ENCODE results near the gene HCN3. TPM values are rescaled to one million over a fixed set of nuclear protein-coding genes. Genes with fewer than 3 reads are reported as not detected.

HCN3 gene
- total RNA-seq, 1 donor from 2014 or later = 3.3 TPM

DNA sequence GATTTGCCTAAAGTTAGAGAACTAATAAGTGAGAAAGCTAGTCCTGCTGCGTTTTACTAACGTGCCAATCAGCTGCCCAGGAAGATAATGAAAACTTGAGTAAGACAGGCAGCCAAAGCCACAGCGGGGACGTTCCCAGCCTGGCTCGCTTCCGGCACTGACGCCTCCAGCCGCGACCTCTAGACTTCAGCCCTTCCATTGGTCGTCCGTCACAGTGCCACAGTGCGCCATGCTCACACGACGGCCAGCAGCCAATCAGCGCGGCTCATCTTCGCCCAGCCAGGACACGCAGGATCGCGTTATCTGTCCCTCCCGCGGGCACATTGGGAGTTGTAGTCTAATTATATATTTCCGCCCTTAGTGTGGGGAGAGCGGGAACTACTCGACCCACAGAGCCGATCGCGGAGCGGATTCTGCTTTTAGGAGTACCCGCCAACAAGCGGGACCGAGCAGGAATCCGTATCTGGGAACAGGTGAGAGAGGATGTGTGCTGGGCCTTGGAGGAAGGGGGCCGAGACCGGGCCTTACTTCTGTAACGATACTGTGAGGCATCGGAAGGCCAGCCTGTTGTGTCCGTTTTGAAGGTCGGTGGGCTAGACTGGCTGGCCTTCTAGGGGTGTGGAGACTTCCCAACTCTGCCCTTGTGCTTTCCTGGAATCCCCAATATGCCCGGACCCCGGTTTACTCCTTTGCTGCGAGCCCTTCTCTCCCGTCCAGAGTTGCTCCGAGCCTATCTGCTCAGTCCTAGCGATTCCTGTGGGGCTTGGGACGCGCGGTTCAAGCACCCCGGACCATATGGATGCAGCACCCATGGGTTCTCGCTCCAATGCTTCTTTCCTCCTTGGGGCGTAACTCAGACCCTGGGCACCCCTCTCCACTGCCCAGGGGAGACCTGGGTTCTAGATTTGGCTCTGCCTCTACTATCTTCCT, 31.5 kb downstream of the HCN3 start, which contains the start of gene FDPS:
FDPS (plus strand) TSS at position 374 of the 930 bp plus-strand sequence. CDS start 924 bp downstream, outside the sequence.
- peak; percentile 100 for DNase-seq (ENCODE audit: low spot score)

DNA sequence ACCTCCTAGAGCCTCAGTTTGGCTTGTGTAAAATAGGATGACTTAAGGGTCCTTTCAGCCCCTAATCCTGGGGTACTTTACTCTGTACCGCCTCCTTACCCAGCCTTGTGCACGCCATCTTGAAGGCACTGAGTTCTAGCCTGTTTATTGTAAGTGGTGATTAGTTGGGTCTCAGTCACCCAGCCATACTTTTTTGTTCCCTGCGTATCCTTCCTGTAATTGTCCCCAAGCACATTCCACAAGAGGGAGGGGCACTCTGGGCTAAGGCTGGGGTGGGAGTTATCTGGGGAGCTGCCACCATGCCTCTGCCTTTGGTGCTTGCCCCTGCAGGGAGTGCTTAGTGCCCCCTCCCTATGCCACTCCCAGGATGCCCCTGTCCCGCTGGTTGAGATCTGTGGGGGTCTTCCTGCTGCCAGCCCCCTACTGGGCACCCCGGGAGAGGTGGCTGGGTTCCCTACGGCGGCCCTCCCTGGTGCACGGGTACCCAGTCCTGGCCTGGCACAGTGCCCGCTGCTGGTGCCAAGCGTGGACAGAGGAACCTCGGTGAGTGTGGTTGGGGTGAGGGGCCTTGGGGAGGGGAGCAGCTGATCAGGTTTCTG, 32.3 kb downstream of the HCN3 start:
- DNase-seq (ENCODE audit: low spot score) = no peak

DNA sequence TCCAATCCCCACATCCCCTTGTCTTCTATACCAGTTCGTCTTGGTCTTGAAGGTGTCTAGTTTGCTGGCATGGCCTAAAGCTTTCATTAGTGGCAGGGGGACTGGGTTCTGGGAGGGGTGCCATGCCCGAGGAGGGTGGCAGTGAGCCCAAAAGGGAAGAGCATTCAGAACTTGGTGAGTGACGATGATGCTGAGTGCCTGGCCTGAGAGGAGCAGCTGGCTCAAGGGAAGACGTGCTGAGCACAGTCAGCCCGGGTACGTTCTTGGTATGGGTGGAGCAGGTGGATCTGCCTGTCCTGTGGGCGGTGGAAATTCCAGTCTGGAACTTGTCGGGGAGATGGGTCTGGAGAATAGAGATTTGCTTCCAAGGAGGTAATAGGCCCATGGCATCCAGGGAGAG, 36.0 kb downstream of the HCN3 start:
- DNase-seq (ENCODE audit: low spot score) = no peak

DNA sequence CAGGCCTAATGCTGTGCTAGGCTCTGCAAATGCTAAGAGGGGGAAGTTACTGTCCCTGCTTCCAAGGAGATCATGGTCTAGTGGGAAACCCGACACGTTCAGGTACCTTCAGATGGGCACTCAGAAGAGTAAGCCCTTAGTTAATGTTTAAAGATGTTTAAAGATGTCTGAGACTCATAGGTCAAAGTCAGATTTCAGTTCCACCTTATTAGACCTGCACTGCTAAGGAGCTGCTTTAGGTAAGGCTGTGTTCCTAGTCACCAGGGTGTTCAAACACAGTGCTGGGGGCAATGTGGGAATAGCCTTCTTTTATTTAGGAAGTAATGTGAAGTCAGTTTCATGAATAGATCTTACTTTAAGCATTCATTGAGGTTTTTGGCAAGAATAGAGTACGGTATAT, 39.7 kb downstream of the HCN3 start:
- DNase-seq (ENCODE audit: low spot score) = no peak

DNA sequence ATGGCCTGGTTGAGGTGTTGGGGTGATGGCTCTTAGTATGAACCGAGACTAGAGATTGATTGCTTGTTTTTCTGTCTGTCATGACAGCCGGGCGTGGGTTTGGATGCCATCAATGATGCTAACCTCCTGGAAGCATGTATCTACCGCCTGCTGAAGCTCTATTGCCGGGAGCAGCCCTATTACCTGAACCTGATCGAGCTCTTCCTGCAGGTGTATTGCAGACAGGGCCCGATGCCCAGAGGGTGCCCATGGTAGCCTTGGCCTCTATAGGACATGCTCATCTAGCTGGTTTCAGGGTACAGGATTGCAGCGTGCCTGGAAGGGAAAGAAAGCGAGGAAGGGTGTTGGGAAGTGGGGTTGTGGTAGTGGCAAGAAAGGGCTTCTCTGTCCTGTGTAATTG, 40.8 kb downstream of the HCN3 start:
- DNase-seq (ENCODE audit: low spot score) = no peak

DNA sequence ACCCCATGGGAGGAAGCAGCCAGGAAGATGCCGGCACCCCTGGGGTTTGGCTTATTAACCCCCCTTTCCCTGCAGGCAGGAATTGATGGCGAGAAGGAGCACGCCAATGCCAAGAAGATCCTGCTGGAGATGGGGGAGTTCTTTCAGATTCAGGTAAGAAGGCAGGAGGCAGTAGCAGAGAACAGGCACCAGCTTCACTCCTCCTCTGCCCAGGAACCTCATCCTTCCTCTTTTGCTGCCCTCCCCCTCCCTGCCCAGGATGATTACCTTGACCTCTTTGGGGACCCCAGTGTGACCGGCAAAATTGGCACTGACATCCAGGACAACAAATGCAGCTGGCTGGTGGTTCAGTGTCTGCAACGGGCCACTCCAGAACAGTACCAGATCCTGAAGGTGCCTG, 42.3 kb downstream of the HCN3 start:
- no peak for DNase-seq (ENCODE audit: low spot score)

DNA sequence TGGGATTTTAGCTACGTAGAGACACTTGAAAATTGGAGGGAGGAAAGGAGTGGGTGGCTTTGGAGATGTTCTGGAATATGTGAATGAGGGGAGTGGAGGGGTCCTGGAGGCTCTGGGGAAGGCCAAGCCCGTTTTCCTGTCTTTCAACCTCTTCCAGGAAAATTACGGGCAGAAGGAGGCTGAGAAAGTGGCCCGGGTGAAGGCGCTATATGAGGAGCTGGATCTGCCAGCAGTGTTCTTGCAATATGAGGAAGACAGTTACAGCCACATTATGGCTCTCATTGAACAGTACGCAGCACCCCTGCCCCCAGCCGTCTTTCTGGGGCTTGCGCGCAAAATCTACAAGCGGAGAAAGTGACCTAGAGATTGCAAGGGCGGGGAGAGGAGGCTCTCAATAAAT, 43.0 kb downstream of the HCN3 start:
- DNase-seq (ENCODE audit: low spot score) = no peak

DNA sequence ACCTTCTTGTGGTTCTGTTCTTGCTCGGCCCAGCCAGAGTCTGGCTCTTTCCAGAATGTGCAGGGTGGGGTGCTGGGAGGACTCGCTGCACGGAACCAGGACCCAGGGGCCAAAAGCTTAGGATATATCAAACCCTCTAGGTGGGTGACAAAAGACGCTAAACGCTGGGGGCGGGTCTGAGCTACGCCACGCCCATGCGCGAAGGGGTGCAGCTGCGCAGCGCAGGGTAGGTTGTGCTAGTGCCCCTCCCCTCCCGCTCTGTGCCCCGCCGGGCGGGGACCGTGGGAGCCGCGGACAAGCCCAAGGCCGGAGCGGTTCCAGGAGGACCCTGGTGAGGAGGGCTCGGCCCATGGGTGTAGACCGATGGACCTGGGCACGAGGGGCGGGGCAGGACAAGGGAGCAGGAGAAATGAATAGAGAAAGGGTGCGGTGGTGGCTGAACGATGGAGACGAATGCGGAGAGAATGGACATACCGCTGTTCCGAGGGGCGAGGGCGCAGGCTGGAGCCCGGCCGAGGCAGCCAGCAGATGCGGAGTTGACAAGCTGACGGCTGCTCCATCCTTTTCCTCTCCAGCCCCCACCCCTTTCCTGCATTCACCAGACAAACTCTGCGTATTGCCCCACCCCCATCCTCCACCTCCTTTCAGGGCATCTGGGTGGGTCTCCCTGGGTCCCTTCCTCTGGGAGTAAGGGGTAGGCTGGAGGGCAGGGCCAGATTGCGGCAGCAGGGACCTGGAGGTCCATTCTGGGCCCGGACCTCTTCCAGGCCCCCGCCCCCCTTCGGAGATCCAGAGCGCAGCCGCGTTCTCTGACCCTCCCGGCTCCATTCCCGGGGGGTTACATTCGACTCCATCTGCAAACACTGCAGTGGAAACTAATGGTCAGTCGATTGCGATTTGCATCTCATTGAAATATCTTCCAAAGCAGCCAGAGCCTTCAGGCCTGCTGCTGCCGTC, 43.7 kb downstream of the HCN3 start, which contains the start of gene RUSC1:
RUSC1 (plus strand) TSS at position 234 of the 957 bp plus-strand sequence. CDS start 880 bp downstream, outside the sequence.
- peak; percentile 92 for DNase-seq (ENCODE audit: low spot score)

DNA sequence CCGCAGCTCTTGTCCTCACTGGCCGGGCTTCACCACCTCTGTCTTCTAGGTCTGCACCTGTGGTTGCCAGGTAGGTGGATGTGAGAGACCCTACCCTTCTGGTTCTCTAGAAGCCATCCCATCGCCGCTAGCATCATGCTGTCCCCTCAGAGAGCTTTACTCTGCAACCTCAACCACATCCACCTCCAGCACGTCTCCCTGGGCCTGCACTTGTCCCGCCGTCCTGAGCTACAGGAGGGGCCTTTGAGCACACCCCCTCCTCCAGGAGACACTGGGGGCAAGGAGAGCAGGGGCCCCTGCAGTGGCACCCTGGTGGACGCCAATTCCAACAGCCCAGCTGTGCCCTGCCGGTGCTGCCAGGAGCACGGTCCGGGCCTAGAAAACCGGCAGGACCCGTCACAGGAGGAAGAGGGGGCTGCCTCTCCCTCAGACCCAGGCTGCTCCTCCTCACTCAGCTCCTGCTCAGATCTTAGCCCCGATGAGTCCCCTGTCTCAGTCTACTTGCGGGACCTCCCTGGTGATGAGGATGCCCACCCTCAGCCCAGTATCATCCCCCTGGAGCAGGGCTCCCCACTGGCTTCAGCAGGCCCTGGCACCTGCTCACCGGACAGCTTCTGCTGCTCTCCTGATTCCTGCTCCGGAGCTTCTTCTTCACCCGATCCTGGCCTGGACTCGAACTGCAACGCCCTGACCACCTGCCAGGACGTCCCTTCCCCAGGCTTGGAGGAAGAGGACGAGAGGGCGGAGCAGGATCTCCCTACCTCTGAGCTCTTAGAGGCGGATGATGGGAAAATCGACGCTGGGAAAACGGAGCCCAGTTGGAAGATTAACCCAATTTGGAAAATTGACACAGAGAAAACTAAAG, 44.6 kb downstream of the HCN3 start:
- peak; percentile 86 for DNase-seq (ENCODE audit: low spot score)

DNA sequence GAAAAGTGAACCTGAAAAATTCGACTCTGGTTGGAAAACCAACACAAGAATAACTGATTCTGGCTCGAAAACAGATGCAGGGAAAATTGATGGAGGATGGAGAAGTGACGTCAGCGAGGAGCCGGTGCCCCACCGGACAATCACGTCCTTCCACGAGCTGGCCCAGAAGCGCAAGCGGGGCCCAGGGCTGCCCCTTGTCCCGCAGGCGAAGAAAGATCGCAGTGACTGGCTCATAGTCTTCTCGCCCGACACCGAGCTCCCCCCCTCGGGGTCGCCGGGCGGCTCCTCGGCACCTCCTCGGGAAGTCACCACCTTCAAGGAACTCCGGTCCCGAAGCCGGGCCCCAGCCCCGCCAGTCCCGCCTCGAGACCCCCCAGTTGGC, 45.3 kb downstream of the HCN3 start:
- peak; percentile 90 for DNase-seq (ENCODE audit: low spot score)

DNA sequence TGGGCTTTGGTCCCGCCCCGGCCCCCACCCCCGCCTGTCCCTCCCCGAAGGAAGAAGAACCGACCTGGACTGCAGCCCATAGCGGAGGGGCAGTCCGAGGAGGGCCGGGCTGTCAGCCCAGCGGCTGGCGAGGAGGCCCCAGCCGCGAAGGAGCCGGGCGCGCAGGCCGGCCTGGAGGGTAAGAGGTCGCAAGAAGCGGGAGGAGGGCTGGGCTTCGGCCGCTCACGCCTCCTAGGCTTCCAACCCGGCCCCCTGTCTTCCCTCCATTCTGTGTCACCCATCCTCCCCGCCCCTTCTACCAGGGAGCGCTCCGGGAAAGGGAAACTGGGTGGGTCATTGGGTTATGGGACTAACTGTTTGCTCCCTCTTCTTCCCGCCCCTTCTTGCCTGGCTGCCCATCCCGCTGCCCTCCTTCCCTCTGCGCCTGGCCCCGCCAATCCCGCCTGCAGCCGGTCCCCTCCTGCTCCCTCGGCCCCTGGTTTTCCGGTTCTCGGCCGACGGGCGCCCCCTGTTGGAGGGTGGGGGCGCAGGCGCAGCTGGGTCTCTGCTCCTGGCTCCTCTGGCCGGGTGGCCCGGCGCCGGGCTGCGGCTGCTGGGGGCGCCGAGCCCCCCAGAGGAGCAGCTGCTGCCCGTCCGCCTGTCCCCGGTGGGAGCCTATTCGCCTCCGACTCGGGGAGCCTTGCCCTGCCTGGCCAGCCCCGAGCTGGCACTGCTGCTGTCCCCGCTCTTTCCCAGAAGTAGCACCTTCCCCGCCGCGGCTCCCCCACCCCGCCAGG, 45.9 kb downstream of the HCN3 start:
- peak; percentile 97 for DNase-seq (ENCODE audit: low spot score)

DNA sequence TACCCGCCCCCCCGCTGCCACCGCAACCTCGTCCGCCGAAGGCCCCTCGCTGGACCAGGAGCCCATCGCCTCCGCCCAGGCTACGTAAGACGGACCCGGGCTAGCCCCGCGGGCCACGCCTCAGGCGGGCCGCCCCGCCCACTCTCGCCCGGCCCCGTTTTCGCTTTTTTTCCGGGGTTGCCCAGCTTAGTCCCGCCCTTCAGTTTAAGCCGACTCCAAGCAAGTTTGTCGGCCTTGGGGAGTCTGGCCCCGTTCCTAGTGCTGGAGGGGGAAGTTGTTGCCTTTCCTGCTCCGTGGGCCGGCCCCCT, 46.4 kb downstream of the HCN3 start:
- peak; percentile 96 for DNase-seq (ENCODE audit: low spot score)

DNA sequence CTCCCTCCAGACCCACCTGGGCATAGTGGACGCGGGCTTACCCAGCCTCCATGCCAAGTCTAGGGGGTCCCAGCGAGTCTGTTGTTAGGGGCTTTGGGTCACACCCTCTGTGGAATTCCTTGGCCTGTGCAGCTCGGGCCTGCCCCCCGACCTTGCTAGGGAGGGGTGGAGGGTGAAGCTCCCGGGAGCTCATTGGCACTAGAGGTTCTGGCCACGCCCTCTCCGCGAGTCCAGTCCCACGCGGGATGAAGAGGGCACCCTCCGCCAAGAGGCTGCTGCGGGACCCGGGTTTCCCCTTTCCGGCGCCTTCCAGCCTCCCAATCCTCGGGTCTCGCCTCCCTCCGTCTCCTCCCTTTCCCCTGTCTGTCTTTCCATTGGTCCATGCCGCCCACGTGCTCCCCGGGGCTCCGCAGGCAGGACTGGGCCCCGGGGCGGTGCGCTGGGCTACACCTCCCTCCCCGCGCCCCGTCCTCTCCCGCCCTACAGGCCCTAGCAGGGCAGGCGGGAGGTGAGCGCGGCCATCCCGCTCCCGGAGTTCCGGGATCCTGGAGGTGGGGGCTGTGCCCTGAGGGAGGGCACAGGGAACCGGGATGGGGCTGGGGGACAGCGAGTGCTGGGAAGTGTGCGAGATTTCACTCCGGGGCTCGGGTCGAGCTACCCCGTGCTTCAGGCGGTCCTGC, 46.9 kb downstream of the HCN3 start:
- DNase-seq (ENCODE audit: low spot score) = peak; percentile 97

DNA sequence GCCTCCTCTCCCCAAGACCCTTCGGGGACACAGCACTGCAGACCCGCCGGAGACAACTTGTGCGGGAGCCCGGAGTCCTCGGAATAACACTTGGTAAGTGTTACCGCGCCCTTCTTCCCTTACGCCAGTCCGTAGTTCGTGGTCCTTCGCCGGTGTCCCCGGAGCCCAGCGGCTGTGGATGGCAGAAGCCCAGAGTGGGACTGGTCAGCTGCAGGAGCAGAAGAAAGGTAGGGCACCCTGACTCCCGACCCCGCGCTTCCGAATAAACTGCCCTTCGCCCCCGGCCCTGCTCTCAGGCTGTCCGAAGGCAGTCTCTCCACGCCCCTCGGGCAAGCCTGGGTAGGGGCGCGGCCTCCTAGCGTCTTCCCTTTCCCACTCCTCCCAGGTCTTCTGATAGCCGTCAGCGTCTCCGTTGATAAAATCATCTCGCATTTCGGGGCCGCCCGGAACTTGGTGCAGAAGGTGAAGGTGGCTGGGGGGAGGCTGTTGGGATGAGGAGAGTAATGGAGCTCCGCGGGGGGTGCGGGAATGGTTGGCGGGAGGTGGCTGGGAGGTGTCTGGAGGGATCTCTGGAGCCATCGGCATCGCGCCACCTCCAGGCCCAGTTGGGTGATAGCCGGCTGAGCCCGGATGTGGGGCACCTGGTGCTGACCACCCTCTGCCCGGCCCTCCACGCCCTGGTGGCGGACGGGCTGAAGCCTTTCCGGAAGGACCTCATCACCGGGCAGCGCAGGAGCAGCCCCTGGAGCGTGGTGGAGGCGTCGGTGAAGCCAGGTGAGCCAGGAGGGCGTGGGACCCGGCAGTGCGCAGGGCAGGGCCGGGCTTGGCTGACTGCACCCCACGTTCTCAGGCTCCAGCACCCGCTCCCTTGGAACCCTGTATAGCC, 47.7 kb downstream of the HCN3 start:
- DNase-seq (ENCODE audit: low spot score) = peak; percentile 90

DNA sequence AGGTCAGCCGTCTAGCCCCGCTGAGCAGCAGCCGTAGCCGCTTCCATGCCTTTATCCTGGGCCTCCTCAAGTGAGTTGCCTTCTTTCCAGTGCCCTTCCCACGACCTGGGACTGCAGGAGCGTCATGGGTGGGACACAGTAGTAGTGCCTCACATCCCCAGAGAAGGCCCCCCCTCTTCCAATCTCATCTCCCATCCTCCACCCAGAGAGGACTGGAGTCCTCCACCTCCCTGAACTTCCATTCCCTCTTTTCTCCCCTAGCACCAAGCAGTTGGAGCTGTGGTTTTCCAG, 48.3 kb downstream of the HCN3 start:
- DNase-seq (ENCODE audit: low spot score) = no peak

DNA sequence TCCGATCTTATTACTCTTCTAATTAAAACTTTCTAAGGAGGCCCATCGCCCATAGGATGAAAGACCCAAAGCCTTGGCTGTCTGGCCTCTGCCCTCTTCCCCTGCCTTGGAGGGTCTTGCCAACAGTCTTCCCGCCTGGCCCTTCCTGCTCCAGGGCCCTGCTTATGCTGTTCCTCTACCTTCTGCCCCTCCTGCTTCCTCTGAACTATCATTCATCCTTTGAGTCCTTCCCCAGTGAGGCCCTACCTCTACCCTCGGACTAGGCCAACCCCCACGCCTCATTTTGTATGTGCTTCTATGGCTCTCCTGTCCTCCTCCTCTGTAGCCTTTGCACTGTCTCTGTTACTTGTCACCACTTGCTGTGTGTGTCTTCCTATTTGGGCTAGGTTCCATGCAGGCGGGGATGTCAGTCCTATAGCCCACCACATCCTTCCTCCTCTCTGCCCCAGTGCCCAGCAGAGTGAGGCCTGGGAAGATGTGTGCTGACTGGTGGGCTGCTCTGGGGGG, 48.8 kb downstream of the HCN3 start:
- peak; percentile 72 for DNase-seq (ENCODE audit: low spot score)

DNA sequence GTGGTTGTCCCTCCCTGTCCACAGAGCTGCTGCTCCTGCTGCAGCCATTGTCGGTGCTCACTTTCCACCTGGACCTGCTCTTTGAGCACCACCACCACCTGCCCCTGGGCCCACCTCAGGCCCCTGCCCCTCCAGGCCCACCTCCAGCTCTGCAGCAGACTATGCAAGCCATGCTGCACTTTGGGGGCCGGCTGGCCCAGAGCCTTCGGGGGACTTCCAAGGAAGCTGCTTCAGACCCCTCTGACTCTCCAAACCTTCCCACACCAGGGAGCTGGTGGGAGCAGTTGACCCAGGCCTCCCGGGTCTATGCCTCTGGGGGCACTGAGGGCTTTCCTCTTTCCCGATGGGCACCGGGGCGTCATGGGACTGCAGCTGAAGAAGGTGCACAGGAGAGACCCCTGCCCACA, 49.4 kb downstream of the HCN3 start:
- peak; percentile 89 for DNase-seq (ENCODE audit: low spot score)

DNA sequence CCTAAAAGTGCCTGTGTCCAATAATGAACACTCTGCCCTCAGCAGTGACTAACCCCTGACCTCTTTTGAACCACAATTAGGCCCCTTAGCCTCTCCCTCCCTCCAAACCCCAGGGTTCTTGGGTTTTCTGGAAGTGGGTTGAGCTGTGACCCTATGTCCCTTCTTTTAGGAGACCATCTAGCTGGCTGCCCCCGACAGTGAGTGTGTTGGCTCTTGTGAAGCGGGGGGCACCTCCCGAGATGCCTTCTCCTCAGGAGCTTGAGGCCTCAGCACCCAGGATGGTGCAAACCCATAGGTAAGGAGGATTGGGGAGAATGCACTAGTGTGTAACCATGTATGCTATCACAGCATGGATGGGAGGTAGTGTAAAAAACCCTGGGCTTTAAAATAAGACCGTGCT, 50.7 kb downstream of the HCN3 start:
- peak; percentile 41 for DNase-seq (ENCODE audit: low spot score)

All from mesenteric fat pad (tissue), 1 donor.